ENCODE data around the gene TSPEAR. TPM values are rescaled to one million over a fixed set of nuclear protein-coding genes. Genes with fewer than 3 reads are reported as not detected.

The TSPEAR gene
- total and polyA plus RNA-seq, 10 donors: 0.02 to 0.22 (median 0.03) TPM; not detected in 7

DNA sequence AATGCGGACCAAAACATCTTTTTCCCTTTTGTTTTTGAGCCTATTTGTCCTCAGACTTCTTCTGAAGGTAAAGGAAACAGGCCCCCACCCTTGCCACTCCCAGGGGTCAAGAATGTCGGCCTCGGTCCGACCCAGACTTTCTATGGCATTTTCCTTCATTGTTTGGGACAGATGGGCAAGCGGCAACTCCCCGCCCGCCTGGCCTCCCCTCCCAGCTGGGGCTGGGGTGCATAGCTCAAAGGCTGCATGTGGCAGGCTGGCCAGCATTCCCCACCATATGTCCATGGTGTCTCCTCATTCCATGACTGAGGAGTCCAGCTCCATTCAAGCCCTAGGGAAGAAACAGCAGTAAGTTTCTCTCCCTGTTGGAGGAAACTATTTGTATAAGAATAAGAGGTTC lies 29.4 kb upstream of the TSPEAR start:
- no peak overlapping the region for H3K4me3 ChIP-seq
- peaks cover 3 to 50% (median 38%) of the 10 kb centered on the region in 8 donors for H3K9me3 ChIP-seq
- H3K27ac ChIP-seq: no peak overlapping the region
- H3K36me3 ChIP-seq: no peaks in the 10 kb centered on the region
- no peak for TF ChIP-seq POLR2A (IDR thresholded peaks at IDR 0.05)
- no peak for TF ChIP-seq POLR2AphosphoS5 (IDR thresholded peaks at IDR 0.05)
- TF ChIP-seq, protein P1, sequence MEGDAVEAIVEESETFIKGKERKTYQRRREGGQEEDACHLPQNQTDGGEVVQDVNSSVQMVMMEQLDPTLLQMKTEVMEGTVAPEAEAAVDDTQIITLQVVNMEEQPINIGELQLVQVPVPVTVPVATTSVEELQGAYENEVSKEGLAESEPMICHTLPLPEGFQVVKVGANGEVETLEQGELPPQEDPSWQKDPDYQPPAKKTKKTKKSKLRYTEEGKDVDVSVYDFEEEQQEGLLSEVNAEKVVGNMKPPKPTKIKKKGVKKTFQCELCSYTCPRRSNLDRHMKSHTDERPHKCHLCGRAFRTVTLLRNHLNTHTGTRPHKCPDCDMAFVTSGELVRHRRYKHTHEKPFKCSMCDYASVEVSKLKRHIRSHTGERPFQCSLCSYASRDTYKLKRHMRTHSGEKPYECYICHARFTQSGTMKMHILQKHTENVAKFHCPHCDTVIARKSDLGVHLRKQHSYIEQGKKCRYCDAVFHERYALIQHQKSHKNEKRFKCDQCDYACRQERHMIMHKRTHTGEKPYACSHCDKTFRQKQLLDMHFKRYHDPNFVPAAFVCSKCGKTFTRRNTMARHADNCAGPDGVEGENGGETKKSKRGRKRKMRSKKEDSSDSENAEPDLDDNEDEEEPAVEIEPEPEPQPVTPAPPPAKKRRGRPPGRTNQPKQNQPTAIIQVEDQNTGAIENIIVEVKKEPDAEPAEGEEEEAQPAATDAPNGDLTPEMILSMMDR (IDR thresholded peaks at IDR 0.05 in 8 of 11, conservative IDR thresholded peaks at IDR 0.05 in 3 of 11): no peak
- H3K4me1 ChIP-seq: no peaks in the 10 kb centered on the region
- WGBS, 5 donors: 78 to 89% (median 83%) methylated on average over 7 of the region's 7 CpGs
- intact Hi-C loops (cut with DNase I; ENCODE audit: low total_unique reads): loop anchor here (5.0 kb wide), 1 partner anchor 228 kb away; no protein-coding TSS in a partner anchor
- no peak for DNase-seq
- no peaks in the 10 kb centered on the region for H3K27me3 ChIP-seq (replicated peaks in 1 of 7)

DNA sequence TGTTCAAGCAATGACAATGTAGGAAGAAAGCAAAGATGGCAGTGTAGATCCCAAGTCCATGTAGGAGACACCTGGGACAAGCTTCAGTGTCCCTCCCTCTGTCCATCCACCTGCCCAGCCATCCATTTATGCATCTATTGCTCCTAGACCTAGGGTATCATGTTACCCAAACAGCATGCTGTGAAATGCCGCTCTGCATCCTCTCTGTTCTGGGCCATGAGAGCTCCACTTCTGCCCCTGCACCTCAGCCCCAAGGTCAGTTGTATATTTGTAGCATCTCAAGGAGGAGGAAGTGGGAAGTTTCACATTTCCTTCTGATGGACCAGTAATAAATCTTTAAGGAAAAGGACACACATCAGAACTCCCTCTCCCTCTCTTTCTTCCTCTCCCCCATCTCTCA lies 27.9 kb upstream of the TSPEAR start:
- WGBS, 5 donors: 92 to 100% (median 100%) methylated on average over 1 of the region's 1 CpG
- peaks cover 0 to 6% (median 0%) of the 10 kb centered on the region in 7 donors for H3K27me3 ChIP-seq (replicated peaks in 1 of 7)
- no peak overlapping the region for H3K27ac ChIP-seq
- H3K36me3 ChIP-seq: no peaks in the 10 kb centered on the region
- peaks cover 3 to 51% (median 38%) of the 10 kb centered on the region in 8 donors for H3K9me3 ChIP-seq
- no peak for DNase-seq
- no peaks in the 10 kb centered on the region for H3K4me1 ChIP-seq
- intact Hi-C loops (cut with DNase I; ENCODE audit: low total_unique reads): no loop called here
- no peak overlapping the region for H3K4me3 ChIP-seq
- TF ChIP-seq, protein P1 (IDR thresholded peaks at IDR 0.05 in 8 of 11, conservative IDR thresholded peaks at IDR 0.05 in 3 of 11): no peak
- TF ChIP-seq POLR2A (IDR thresholded peaks at IDR 0.05) (no peak), POLR2AphosphoS5 (IDR thresholded peaks at IDR 0.05) (no peak)

DNA sequence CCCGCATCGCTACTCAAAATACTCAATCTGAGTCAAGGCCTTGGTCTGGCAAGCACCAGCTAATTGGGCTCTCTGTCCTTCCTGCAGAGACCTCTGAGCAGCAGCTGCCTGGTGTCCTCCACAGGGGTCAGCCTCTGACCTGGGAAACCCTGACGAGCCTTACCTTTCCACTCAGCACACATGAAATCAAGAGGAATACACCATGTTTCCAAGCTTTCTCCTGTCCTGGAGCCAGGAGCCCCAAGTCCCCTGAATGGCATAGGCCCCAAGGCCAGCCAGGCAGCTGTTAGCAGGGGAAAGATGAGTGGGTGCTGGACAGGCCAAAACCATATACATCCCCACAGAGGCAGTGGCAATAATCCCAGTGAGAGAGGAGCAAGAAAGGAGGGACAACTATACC lies 27.2 kb upstream of the TSPEAR start:
- TF ChIP-seq POLR2AphosphoS5 (IDR thresholded peaks at IDR 0.05): no peak
- no peak for TF ChIP-seq POLR2A (IDR thresholded peaks at IDR 0.05)
- TF ChIP-seq, protein P1 (IDR thresholded peaks at IDR 0.05 in 8 of 11, conservative IDR thresholded peaks at IDR 0.05 in 3 of 11): no peak
- intact Hi-C loops (cut with DNase I; ENCODE audit: low total_unique reads): no loop called here
- no peak for DNase-seq
- Histone ChIP-seq H3K27ac (no peak overlapping the region), H3K4me3 (no peak overlapping the region), H3K27me3 (replicated peaks in 1 of 7) (peaks cover 0 to 13% (median 0%) of the 10 kb centered on the region in 7 donors), H3K9me3 (peaks cover 3 to 51% (median 38%) of the 10 kb centered on the region in 8 donors), H3K4me1 (no peaks in the 10 kb centered on the region), H3K36me3 (no peaks in the 10 kb centered on the region)
- WGBS, 5 donors: 75 to 100% (median 95%) methylated on average over 3 of the region's 3 CpGs

DNA sequence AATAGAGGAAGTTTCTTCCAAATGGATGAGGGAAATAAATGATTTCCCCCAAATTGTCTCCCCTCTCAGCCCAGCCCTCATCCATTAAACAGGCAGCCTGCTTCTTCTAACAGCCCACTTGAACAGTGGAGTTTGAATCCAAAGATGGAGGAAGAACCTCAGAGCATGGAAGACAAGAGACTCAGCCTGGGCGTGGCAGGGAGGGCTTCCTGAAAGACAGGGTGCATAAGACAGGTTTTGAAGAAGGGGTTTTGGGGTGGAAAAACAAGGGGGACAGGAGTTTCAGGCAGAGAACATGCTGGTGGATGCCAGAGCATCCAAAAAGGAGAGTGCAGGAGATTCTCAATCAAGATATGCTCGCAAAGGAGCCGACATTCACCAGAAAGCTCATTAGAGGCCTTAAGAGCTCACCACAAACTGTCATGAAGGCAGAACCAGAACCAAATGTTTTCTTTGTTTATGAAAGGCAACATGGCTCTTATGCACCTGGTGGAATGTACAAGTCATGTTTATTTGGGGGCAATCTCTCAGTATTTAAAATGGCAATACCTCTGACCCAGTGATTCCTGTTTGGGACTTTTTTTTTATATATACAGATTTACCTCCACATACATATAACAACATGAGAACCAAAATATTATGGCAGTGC lies 26.5 kb upstream of the TSPEAR start:
- Histone ChIP-seq H3K27ac (no peak overlapping the region), H3K36me3 (no peaks in the 10 kb centered on the region), H3K4me3 (no peak overlapping the region), H3K4me1 (no peaks in the 10 kb centered on the region), H3K9me3 (peaks cover 3 to 51% (median 38%) of the 10 kb centered on the region in 8 donors), H3K27me3 (replicated peaks in 1 of 7) (peaks cover 0 to 16% (median 0%) of the 10 kb centered on the region in 7 donors)
- no peak for DNase-seq
- 67 to 77% (median 71%) methylated on average over 3 of the region's 3 CpGs for WGBS, 5 donors
- intact Hi-C loops (cut with DNase I; ENCODE audit: low total_unique reads): no loop called here
- TF ChIP-seq POLR2AphosphoS5 (IDR thresholded peaks at IDR 0.05): no peak
- TF ChIP-seq, protein P1 (IDR thresholded peaks at IDR 0.05 in 8 of 11, conservative IDR thresholded peaks at IDR 0.05 in 3 of 11): no peak
- TF ChIP-seq POLR2A (IDR thresholded peaks at IDR 0.05): no peak

All from spleen (tissue), 11 donors.